Measurements from ENCODE around the gene PLPP2.

The PLPP2 gene

DNA sequence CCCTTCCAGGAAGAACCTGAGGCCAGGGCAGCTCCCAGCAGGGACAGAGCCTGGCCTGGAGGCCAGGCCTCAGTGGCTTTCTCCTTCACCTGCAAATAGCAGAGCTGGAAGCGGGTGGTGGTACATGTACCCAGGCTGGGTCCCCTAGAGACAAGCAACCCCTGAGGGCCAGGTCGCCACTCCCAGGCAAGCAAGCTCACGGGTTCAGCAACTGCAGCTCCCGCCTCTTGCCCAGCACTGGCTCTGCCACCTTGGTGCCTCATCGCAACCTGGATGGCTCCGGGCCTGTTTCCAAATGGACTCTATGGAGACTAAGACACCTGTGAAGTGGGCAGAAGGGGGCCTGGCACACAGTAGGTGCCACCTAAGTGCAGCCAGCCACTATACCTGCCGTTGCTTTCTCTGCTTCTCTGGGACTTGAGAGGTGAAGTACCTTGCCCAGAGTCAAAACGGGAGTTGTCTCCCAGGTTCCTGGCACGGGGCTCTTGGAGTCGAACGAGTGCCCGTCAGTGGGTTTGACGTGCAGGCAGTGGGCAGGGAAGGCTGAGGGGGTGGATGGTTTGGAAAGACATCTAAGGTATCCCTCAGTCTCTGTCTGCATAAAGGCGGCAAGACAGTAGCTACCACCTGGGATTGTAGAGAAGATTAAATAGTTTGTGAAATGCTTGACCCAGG is 2.4 kb upstream of the PLPP2 start:
- no peak for DNase-seq (ENCODE audit: low read depth in 2 of 2)

GRCh38 chr19:292951-293350 is 1.7 kb upstream of the PLPP2 start:
- no peak for DNase-seq (ENCODE audit: low read depth in 2 of 2)

- DNase-seq (ENCODE audit: low read depth in 2 of 2), result no peak
Measured at GRCh38 chr19:292281-292884, 1.2 kb upstream of the PLPP2 start.

DNA sequence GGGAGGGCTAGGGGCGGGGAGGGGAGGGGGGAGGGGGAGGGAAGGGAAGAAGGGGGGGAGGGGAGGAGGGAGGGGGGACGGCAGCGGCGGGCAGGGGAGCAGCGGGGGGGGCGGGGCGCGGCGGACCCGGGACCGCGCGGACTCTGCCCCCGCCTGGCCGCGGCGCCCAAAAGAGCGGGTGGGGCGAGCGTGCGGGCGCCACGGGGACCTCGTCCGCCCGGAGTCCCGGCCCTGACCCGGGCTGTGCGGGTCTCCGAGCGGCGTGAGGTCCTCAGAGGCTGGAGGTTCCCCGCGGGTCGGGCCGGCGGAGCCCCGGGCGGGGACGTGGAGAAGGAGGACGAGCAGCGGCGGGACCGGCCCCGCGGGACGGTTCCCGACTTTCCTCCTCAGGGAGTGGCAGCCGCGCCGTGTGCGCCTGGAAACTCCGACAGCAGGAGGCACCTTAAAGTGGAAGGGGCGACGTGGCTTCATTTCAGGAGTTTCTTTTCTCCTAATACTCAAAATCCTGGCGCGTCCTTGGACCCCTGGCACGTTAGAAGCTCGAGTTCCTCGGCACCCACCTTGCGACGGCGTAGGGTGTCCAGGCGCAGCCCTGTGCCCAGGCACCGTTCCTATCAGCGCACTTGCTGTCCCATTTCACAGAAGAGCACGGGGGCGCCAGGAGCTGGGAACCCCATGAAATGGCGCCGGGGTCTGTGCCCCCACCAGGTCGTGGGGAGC is 518 bp upstream of the PLPP2 start:
- no peak for DNase-seq (ENCODE audit: low read depth in 2 of 2)

GRCh38 chr19:290372-291005 is 714 bp downstream of the PLPP2 start:
- no peak for DNase-seq (ENCODE audit: low read depth in 2 of 2)

GRCh38 chr19:289651-290371 is 1.4 kb downstream of the PLPP2 start:
- DNase-seq (ENCODE audit: low read depth in 2 of 2), result no peak

GRCh38 chr19:288911-289310 is 2.3 kb downstream of the PLPP2 start:
- no peak for DNase-seq (ENCODE audit: low read depth in 2 of 2)

- DNase-seq (ENCODE audit: low read depth in 2 of 2), result no peak
Measured at GRCh38 chr19:287381-287871, 3.8 kb downstream of the PLPP2 start.

DNA sequence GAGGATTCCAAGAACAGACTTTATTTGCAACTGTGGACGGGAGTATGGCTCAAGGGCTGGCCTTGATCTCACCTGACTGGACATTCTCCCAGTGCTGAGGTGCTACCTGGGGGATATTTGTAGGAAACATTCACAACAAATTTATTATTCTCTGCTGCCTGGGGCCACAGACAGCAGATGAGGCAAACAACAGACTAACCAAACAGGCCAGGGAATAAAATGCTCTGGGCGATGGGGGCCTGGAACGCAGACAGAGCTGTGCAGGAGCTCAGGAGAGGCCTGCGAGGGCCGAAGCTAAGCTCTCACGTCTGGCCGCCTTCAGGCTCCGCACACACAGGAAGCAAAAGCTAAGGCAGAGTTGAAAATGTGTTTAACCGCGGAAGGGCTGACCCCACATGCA is 7.8 kb downstream of the PLPP2 start:
- DNase-seq (ENCODE audit: low read depth in 2 of 2), result no peak

GRCh38 chr19:282501-282900 is 8.7 kb downstream of the PLPP2 start:
- DNase-seq (ENCODE audit: low read depth in 2 of 2), result no peak

- DNase-seq (ENCODE audit: low read depth in 2 of 2), result no peak
Measured at GRCh38 chr19:281992-282391, 9.2 kb downstream of the PLPP2 start.

GRCh38 chr19:281156-281853 is 9.9 kb downstream of the PLPP2 start:
- no peak for DNase-seq (ENCODE audit: low read depth in 2 of 2)

- no peak for DNase-seq (ENCODE audit: low read depth in 2 of 2)
Measured at GRCh38 chr19:280541-281009, 10.6 kb downstream of the PLPP2 start.

DNA sequence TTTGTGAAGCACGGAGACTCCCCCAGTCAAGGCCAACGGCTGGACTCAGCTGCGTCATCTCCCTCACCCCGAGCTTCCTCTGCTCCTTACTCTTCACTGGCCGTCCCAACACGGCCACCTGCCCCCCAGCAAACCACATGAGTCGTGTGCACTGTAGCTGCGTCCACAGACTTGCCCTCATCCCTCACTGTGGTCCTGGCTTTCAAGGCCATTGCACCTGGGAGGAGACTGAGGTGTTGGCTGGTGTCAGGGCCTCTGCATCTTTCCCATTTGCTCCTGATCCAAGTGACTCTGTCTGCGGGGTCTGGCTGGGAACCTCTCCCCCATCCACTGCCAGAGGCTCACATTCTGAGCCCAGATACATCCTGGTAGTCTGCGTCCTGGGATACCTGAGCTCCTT is 11.5 kb downstream of the PLPP2 start:
- DNase-seq (ENCODE audit: low read depth in 2 of 2), result no peak

- DNase-seq (ENCODE audit: low read depth in 2 of 2), result no peak
Measured at GRCh38 chr19:279231-279630, 12.0 kb downstream of the PLPP2 start.

DNA sequence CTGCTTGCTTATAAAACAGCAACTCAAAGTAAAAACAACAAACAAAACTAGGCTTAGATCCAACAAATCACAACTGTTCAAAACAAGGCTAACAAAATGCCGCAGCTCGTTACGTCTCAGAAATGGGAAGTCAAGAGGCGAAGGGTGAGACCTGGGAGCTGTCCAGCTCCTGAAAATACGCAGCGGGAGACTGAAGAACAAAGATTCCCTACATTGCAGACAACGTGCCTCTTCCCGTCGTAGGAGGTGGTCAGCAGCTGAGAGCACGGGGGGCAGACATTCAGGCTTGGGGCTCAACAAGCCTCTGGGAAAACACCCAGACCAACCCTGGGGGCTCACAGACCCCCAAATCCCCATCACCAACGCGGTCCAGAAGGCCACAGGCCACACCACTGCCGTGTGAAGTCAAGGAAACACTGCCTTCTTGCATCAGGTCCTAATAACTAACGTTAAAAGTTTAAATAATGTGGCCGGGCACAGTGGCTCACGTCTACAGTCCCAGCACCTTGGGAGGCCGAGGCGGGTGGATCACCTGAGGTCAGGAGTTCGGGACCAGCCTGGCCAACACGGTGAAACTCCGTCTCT is 13.5 kb downstream of the PLPP2 start:
- DNase-seq (ENCODE audit: low read depth in 2 of 2), result no peak

DNA sequence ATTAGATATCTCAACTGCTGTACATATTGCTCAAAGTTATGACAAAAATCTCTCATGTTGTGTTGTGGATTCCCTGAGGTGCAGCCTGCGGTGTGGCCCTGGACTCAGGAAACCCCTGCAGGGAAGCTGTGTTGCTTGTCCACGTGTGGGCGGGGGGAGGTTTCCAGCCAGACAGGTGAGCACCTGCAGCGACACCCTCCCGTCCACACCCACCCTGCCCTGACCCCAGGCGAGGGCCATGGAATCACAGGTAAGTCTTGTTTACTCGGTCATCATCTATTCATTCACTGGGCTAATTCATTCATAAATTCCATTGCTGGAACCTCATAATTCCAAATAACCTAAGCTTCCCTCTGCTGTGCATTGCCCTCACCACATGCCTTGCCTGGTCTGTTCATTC is 14.1 kb downstream of the PLPP2 start:
- DNase-seq (ENCODE audit: low read depth in 2 of 2), result no peak

DNA sequence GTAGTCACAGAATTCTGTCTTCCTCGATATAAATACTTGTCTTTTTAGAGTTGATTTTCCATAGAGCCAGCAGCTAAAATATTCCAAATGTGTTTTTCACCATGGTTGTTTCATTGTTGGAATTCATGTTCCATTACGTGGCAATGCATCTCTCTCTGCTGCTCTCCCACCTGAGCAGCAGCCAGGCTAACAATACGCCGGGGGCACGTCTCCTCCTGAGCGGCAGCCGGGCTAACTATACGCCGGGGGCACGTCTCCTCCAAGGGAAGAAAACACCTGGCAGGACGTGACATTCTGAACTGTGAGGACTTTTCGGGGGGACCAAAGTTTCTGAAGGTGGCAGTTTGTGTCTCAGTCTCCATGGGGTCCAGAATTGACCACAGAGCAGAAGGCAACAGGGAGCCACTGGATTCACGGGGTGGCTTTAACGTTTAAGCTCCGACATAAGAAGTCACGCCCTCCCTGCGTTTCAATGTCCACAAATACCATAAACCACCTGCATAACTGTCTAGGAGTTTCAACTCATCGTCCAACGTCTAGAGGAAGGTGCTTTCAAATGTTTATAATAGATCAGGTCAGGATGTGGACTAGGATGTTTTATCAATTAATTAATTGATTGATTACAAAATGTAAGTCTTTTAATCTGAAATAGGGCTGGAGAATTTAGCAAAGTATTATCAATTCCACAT is 15.1 kb downstream of the PLPP2 start:
- no peak for DNase-seq (ENCODE audit: low read depth in 2 of 2)

DNA sequence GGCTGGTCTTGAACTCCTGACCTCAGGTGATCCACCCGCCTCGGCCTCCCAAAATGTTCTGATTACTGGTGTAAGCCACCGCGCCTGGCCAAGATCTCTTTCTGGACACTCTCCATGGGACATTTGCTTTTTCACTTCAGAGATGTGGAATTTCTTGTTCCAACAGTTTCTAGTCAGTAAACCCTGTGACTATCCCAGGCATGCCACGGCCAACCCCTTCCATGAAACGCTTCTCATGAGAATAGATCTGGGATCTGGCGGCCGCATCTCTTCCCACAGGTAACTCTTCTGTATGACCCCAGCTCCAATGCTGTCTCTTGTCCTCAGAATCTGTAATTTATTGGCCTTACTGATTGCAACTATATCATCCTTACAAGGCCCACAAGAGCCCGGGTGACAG is 16.2 kb downstream of the PLPP2 start:
- no peak for DNase-seq (ENCODE audit: low read depth in 2 of 2)

GRCh38 chr19:273393-273792 is 17.8 kb downstream of the PLPP2 start:
- DNase-seq (ENCODE audit: low read depth in 2 of 2), result no peak

All from stimulated activated CD8-positive, alpha-beta memory T cell treated with anti-CD3 and anti-CD28 coated beads, Interleukin-7, amount 100 ng/mL, for 1 hour (primary cell).